Karpas-422 (cell line): Measurements from ENCODE around the gene PRKCH. TPM values are rescaled to one million over a fixed set of nuclear protein-coding genes. Genes with fewer than 3 reads are reported as not detected.

Experiments
- DNase-seq: peaks from one replicate; pipeline ENCODE4 v3.0.0-alpha.2; 2015
- H2AFZ ChIP-seq: fragments of 200-600 bp; sonication (generic); 2 replicates; pipeline ENCODE4 v1.6.1; 2014; ENCODE audit warnings: antibody characterized with exemption, low read length, mixed read lengths
- H3K27ac ChIP-seq: fragments of 200-600 bp; sonication (generic); 2 replicates; pipeline ENCODE4 v1.5.1; 2014; ENCODE audit warnings: mild to moderate bottlenecking, low read length, moderate library complexity
- H3K27me3 ChIP-seq: fragments of 200-600 bp; sonication (generic); 2 replicates; pipeline ENCODE4 v1.6.1; 2014; ENCODE audit warnings: low read length, mixed read lengths
- H3K36me3 ChIP-seq: fragments of 200-600 bp; sonication (generic); 2 replicates; pipeline ENCODE4 v1.6.1; 2014; ENCODE audit warnings: low read length, mixed read lengths; ENCODE audit not compliant: insufficient read depth
- H3K4me1 ChIP-seq: fragments of 200-600 bp; sonication (generic); 2 replicates; pipeline ENCODE4 v1.6.1; 2014; ENCODE audit warnings: mild to moderate bottlenecking, low read length, mixed read lengths
- H3K4me2 ChIP-seq: fragments of 200-600 bp; sonication (generic); 2 replicates; pipeline ENCODE4 v1.6.1; 2014; ENCODE audit warnings: low read length, low read depth, mild to moderate bottlenecking; ENCODE audit not compliant: poor library complexity, severe bottlenecking
- H3K4me3 ChIP-seq: fragments of 200-600 bp; sonication (generic); 2 replicates; pipeline ENCODE4 v1.5.1; 2014; ENCODE audit warnings: mild to moderate bottlenecking, antibody characterized with exemption, low read length, mixed read lengths
- H3K79me2 ChIP-seq: fragments of 200-600 bp; sonication (generic); 2 replicates; pipeline ENCODE4 v1.6.1; 2014; ENCODE audit warnings: mild to moderate bottlenecking, low read length, mixed read lengths
- H3K9ac ChIP-seq: fragments of 200-600 bp; sonication (generic); 2 replicates; pipeline ENCODE4 v1.6.0; 2014; ENCODE audit warnings: low read length
- H3K9me2 ChIP-seq: fragments of 200-600 bp; sonication (generic), shearing (Covaris generic); replicated peaks from 2 replicates; pipeline ENCODE4 v1.6.0; 2014; ENCODE audit warnings: mild to moderate bottlenecking, low read length, moderate library complexity; ENCODE audit not compliant: insufficient read depth
- H3K9me3 ChIP-seq: fragments of 300-700, 200-600 bp; sonication (generic); 2 replicates; pipeline ENCODE4 v1.6.1; 2014; ENCODE audit warnings: low read length, mixed read lengths
- H4K20me1 ChIP-seq: fragments of 200-600 bp; sonication (generic); 2 replicates; pipeline ENCODE4 v1.6.1; 2014; ENCODE audit warnings: mild to moderate bottlenecking, antibody characterized with exemption, low read length, low read depth; ENCODE audit not compliant: insufficient read depth
- total RNA-seq: library from RNA; depleted of rRNA; stranded (reverse); fragments of >200 nt; shearing (Covaris generic); gene quantifications from 2 replicates; pipeline ENCODE4 v1.2.3, GENCODE V29; 2014; ENCODE audit warnings: low replicate concordance

PRKCH gene
- total RNA-seq, 1 experiment from 2014 or later = 7.0 TPM

GRCh38 chr14:61364243-61364642, 42.9 kb downstream of the PRKCH start:
- peaks cover 2% of the 10 kb centered on the region for H3K4me1 ChIP-seq
- no peak overlapping the region for H3K4me3 ChIP-seq
- no peak overlapping the region for H3K9ac ChIP-seq
- H3K9me3 ChIP-seq = no peaks in the 10 kb centered on the region
- H3K27ac ChIP-seq = no peak overlapping the region
- peaks cover 3% of the 10 kb centered on the region; the same call in 1 of the 2 replicates for H3K27me3 ChIP-seq
- H3K9me2 ChIP-seq = no peaks in the 10 kb centered on the region
- H3K36me3 ChIP-seq = no peaks in the 10 kb centered on the region
- H3K4me2 ChIP-seq = no peak overlapping the region
- no peak for DNase-seq
- H3K79me2 ChIP-seq = no peaks in the 10 kb centered on the region
- H2AFZ ChIP-seq = no peak overlapping the region
- no peaks in the 10 kb centered on the region for H4K20me1 ChIP-seq

GRCh38 chr14:61365667-61366212, 44.4 kb downstream of the PRKCH start:
- Histone ChIP-seq H3K36me3 (no peaks in the 10 kb centered on the region), H3K27ac (no peak overlapping the region), H3K9me2 (no peaks in the 10 kb centered on the region), H3K9ac (no peak overlapping the region), H3K27me3 (peaks cover 2% of the 10 kb centered on the region; the same call in 1 of the 2 replicates), H4K20me1 (no peaks in the 10 kb centered on the region), H2AFZ (no peak overlapping the region), H3K4me1 (no peaks in the 10 kb centered on the region), H3K4me2 (no peak overlapping the region), H3K9me3 (no peaks in the 10 kb centered on the region), H3K4me3 (no peak overlapping the region), H3K79me2 (no peaks in the 10 kb centered on the region)
- no peak for DNase-seq

GRCh38 chr14:61368114-61368710, 46.8 kb downstream of the PRKCH start:
- Histone ChIP-seq H3K9me2 (no peaks in the 10 kb centered on the region), H3K27me3 (no peaks in the 10 kb centered on the region), H2AFZ (no peak overlapping the region), H3K27ac (no peak overlapping the region), H3K4me3 (no peak overlapping the region), H3K9me3 (no peaks in the 10 kb centered on the region), H3K9ac (no peak overlapping the region), H4K20me1 (no peaks in the 10 kb centered on the region), H3K36me3 (no peaks in the 10 kb centered on the region), H3K79me2 (no peaks in the 10 kb centered on the region), H3K4me1 (no peaks in the 10 kb centered on the region), H3K4me2 (no peak overlapping the region)
- no peak for DNase-seq

GRCh38 chr14:61368781-61369453, 47.5 kb downstream of the PRKCH start:
- Histone ChIP-seq H3K4me3 (no peak overlapping the region), H3K27me3 (no peaks in the 10 kb centered on the region), H3K9ac (no peak overlapping the region), H3K36me3 (no peaks in the 10 kb centered on the region), H3K4me1 (no peaks in the 10 kb centered on the region), H3K79me2 (no peaks in the 10 kb centered on the region), H3K27ac (no peak overlapping the region), H3K9me2 (no peaks in the 10 kb centered on the region), H2AFZ (no peak overlapping the region), H4K20me1 (no peaks in the 10 kb centered on the region), H3K4me2 (no peak overlapping the region), H3K9me3 (no peaks in the 10 kb centered on the region; the same call in 1 of the 2 replicates)
- DNase-seq = no peak

- H4K20me1 ChIP-seq = no peaks in the 10 kb centered on the region
- H3K9me2 ChIP-seq = no peaks in the 10 kb centered on the region
- H3K4me3 ChIP-seq = no peak overlapping the region
- H3K79me2 ChIP-seq = no peaks in the 10 kb centered on the region
- H3K27ac ChIP-seq = no peak overlapping the region
- no peak for DNase-seq
- H3K27me3 ChIP-seq = no peaks in the 10 kb centered on the region
- peaks cover 3% of the 10 kb centered on the region; the same call in 1 of the 2 replicates for H3K9me3 ChIP-seq
- H3K4me1 ChIP-seq = no peaks in the 10 kb centered on the region
- H3K9ac ChIP-seq = no peak overlapping the region
- H2AFZ ChIP-seq = no peak overlapping the region
- no peak overlapping the region for H3K4me2 ChIP-seq
- no peaks in the 10 kb centered on the region for H3K36me3 ChIP-seq
Observed at GRCh38 chr14:61369454-61369810, 48.1 kb downstream of the PRKCH start.

- Histone ChIP-seq H3K4me2 (no peak overlapping the region), H3K36me3 (no peaks in the 10 kb centered on the region), H3K4me1 (no peaks in the 10 kb centered on the region), H2AFZ (no peak overlapping the region), H3K27ac (no peak overlapping the region), H4K20me1 (no peaks in the 10 kb centered on the region), H3K79me2 (no peaks in the 10 kb centered on the region), H3K27me3 (no peaks in the 10 kb centered on the region), H3K9ac (no peak overlapping the region), H3K9me3 (peaks cover 20% of the 10 kb centered on the region), H3K9me2 (no peaks in the 10 kb centered on the region), H3K4me3 (no peak overlapping the region)
- DNase-seq = no peak
Observed at GRCh38 chr14:61372379-61372778, 51.0 kb downstream of the PRKCH start.

- Histone ChIP-seq H3K9me3 (peaks cover 20% of the 10 kb centered on the region), H3K79me2 (no peaks in the 10 kb centered on the region), H3K4me1 (no peaks in the 10 kb centered on the region), H3K4me3 (no peak overlapping the region), H3K9ac (no peak overlapping the region), H3K36me3 (no peaks in the 10 kb centered on the region), H3K27me3 (no peaks in the 10 kb centered on the region), H3K4me2 (no peak overlapping the region), H3K9me2 (no peaks in the 10 kb centered on the region), H3K27ac (no peak overlapping the region), H4K20me1 (no peaks in the 10 kb centered on the region), H2AFZ (no peak overlapping the region)
- DNase-seq = no peak
Observed at GRCh38 chr14:61372842-61373555, 51.6 kb downstream of the PRKCH start.

GRCh38 chr14:61374284-61374683, 52.9 kb downstream of the PRKCH start:
- no peak for DNase-seq
- Histone ChIP-seq H3K27me3 (no peaks in the 10 kb centered on the region), H3K36me3 (no peaks in the 10 kb centered on the region), H3K4me2 (no peak overlapping the region), H3K9me2 (no peaks in the 10 kb centered on the region), H3K4me1 (no peaks in the 10 kb centered on the region), H4K20me1 (no peaks in the 10 kb centered on the region), H3K9me3 (peaks cover 20% of the 10 kb centered on the region), H3K79me2 (no peaks in the 10 kb centered on the region), H3K4me3 (no peak overlapping the region), H3K9ac (no peak overlapping the region), H2AFZ (no peak overlapping the region), H3K27ac (no peak overlapping the region)
